Hepatic stellate cell (primary cell): ENCODE results near the gene MT1A.

Experiments used
- DNase-seq: peaks from one replicate; pipeline ENCODE4 v3.0.0; 2011; ENCODE audit warnings: low spot score

MT1A gene

GRCh38 chr16:56631832-56632155 lies 6.7 kb upstream of the MT1A start:
- no peak for DNase-seq

- DNase-seq, result peak; percentile 71
Observed at GRCh38 chr16:56632156-56632847, 6.2 kb upstream of the MT1A start, which contains the start of gene MT1M. Gene MT1M (plus strand): TSS chr16:56632659. CDS start chr16:56632732, 73 bp downstream.

- no peak for DNase-seq
Observed at GRCh38 chr16:56632848-56633365, 5.6 kb upstream of the MT1A start.

GRCh38 chr16:56633535-56633934 lies 4.9 kb upstream of the MT1A start:
- DNase-seq, result no peak

GRCh38 chr16:56634715-56635440 lies 3.6 kb upstream of the MT1A start:
- no peak for DNase-seq

GRCh38 chr16:56635441-56635967 lies 3.0 kb upstream of the MT1A start:
- no peak for DNase-seq

- DNase-seq, result no peak
Observed at GRCh38 chr16:56636616-56637413, 1.7 kb upstream of the MT1A start.

GRCh38 chr16:56639045-56639444 lies 579 bp downstream of the MT1A start:
- DNase-seq, result no peak

- no peak for DNase-seq
Observed at GRCh38 chr16:56640076-56640475, 1.6 kb downstream of the MT1A start.

GRCh38 chr16:56641166-56641565 lies 2.7 kb downstream of the MT1A start:
- no peak for DNase-seq

- DNase-seq, result peak; percentile 50
Observed at GRCh38 chr16:56643080-56643778, 4.8 kb downstream of the MT1A start.

- DNase-seq, result no peak
Observed at GRCh38 chr16:56643833-56644232, 5.4 kb downstream of the MT1A start.

- no peak for DNase-seq
Observed at GRCh38 chr16:56645311-56645710, 6.8 kb downstream of the MT1A start.

- DNase-seq, result no peak
Observed at GRCh38 chr16:56645838-56646237, 7.4 kb downstream of the MT1A start.

GRCh38 chr16:56647641-56648431 lies 9.4 kb downstream of the MT1A start:
- DNase-seq, result no peak

GRCh38 chr16:56649271-56649670 lies 10.8 kb downstream of the MT1A start:
- no peak for DNase-seq

GRCh38 chr16:56649820-56650219 lies 11.4 kb downstream of the MT1A start:
- no peak for DNase-seq

- no peak for DNase-seq
Observed at GRCh38 chr16:56651586-56651985, 13.1 kb downstream of the MT1A start, which contains the start of gene MT1B. Gene MT1B (plus strand): TSS chr16:56651886. CDS start chr16:56651954, 68 bp downstream.

GRCh38 chr16:56652600-56652999 lies 14.1 kb downstream of the MT1A start:
- DNase-seq, result no peak

GRCh38 chr16:56653218-56653617 lies 14.8 kb downstream of the MT1A start:
- DNase-seq, result no peak
